Activated B cell treated with CpG ODN at 0.5 μM for 24 hours (primary cell): ENCODE data around the gene DNAJB5. TPM values are rescaled to one million over a fixed set of nuclear protein-coding genes. Genes with fewer than 3 reads are reported as not detected.

Experiments used
- ATAC-seq: fragments of 200-7000 bp; cut with Tn5 transposase; one replicate; pipeline ENCODE4 v1.10.0; 2021; ENCODE audit warnings: low read depth, mild to moderate bottlenecking, moderate library complexity
- CTCF ChIA-PET: fragments of 350-600 bp; sonication (Branson Sonifier 250); formaldehyde crosslinking; loops from one replicate; lab custom pipeline; 2021; ENCODE audit warnings: antibody characterized with exemption; lab: Charles Lee
- POLR2A ChIA-PET: fragments of 350-600 bp; sonication (Branson Sonifier 250); formaldehyde crosslinking; loops from one replicate; lab custom pipeline; 2021; ENCODE audit warnings: antibody characterized with exemption; lab: Charles Lee
- DNase-seq: peaks from one replicate; pipeline ENCODE4 v3.0.0; 2022
- H3K27ac Mint-ChIP-seq: one replicate; pipeline ENCODE4 v1.8.0; 2020; ENCODE audit warnings: mixed read lengths
- H3K27me3 Mint-ChIP-seq: one replicate; pipeline ENCODE4 v1.8.0; 2021; ENCODE audit warnings: mixed read lengths
- H3K36me3 Mint-ChIP-seq: one replicate; pipeline ENCODE4 v1.8.0; 2021; ENCODE audit warnings: low read depth, mixed read lengths
- H3K4me1 Mint-ChIP-seq: one replicate; pipeline ENCODE4 v1.8.0; 2021; ENCODE audit warnings: mixed read lengths
- H3K4me3 Mint-ChIP-seq: one replicate; pipeline ENCODE4 v1.8.0; 2020; ENCODE audit warnings: mild to moderate bottlenecking, mixed read lengths
- H3K9me3 Mint-ChIP-seq: one replicate; pipeline ENCODE4 v1.8.0; 2020; ENCODE audit warnings: mixed read lengths
- CTCF ChIP-seq: fragments of 200-600 bp; IDR thresholded peaks from one replicate; pipeline ENCODE4 v1.8.0; 2022; ENCODE audit warnings: antibody characterized with exemption, mild to moderate bottlenecking
- intact Hi-C: fragments of 100-400 bp; cut with micrococcal nuclease; formaldehyde crosslinking; loops from one replicate; pipeline ENCODE4 v1.15.1; 2024
- total RNA-seq: library from RNA; stranded (reverse); gene quantifications from 2 replicates; pipeline ENCODE4 v1.2.3, GENCODE V29; 2022

The DNAJB5 gene
- total RNA-seq, 1 donor from 2014 or later: 5.4 TPM

- no peak for TF ChIP-seq CTCF
- Mint-ChIP-seq H3K27me3 (peaks cover 2% of the 10 kb centered on the region), H3K9me3 (no peaks in the 10 kb centered on the region), H3K36me3 (peaks cover 11% of the 10 kb centered on the region), H3K4me1 (peaks cover 53% of the 10 kb centered on the region), H3K27ac (peak overlapping the region; percentile 56), H3K4me3 (peak overlapping the region; percentile 24)
- DNase-seq (no peak), ATAC-seq (no peak)
- intact Hi-C loops: no loop called here
- POLR2A ChIA-PET: interaction anchor here (1.9 to 2.2 kb wide), 2 partner anchors 79 kb away, joined by 9 to 10 read pairs; partner anchors contain the start of gene VCP
- CTCF ChIA-PET: no interaction called here
These were observed 2.9 kb downstream of the DNAJB5 start for GRCh38 chr9:34992376-34992951.

GRCh38 chr9:34993502-34994259 lies 4.1 kb downstream of the DNAJB5 start:
- Mint-ChIP-seq H3K27me3 (peaks cover 2% of the 10 kb centered on the region), H3K36me3 (peaks cover 12% of the 10 kb centered on the region), H3K4me3 (peak overlapping the region; percentile 46), H3K27ac (peak overlapping the region; percentile 78), H3K4me1 (peaks cover 54% of the 10 kb centered on the region), H3K9me3 (no peaks in the 10 kb centered on the region)
- no peak for TF ChIP-seq CTCF
- ChIA-PET CTCF (interaction anchor here (1.1 to 1.9 kb wide), 3 partner anchors 9 to 94 kb away, joined by 3 to 13 read pairs (median 7); no protein-coding TSS in a partner anchor), POLR2A (interaction anchor here (0.6 to 2.2 kb wide), 5 partner anchors 8 to 94 kb away, joined by 3 to 10 read pairs (median 3); partner anchors contain the start of gene VCP)
- intact Hi-C loops: no loop called here
- ATAC-seq: no peak
- DNase-seq: no peak

- no peak for TF ChIP-seq CTCF
- Mint-ChIP-seq H3K4me3 (peak overlapping the region; percentile 46), H3K9me3 (no peaks in the 10 kb centered on the region), H3K27me3 (peaks cover 2% of the 10 kb centered on the region), H3K36me3 (peaks cover 10% of the 10 kb centered on the region), H3K4me1 (peaks cover 47% of the 10 kb centered on the region), H3K27ac (peak overlapping the region; percentile 78)
- intact Hi-C loops: no loop called here
- no peak for DNase-seq
- ChIA-PET POLR2A (interaction anchor here (0.6 to 2.2 kb wide), 4 partner anchors 7 to 95 kb away, joined by 3 to 10 read pairs (median 4); partner anchors contain the start of gene VCP), CTCF (interaction anchor here (1.1 to 1.9 kb wide), 3 partner anchors 10 to 95 kb away, joined by 3 to 13 read pairs (median 7); no protein-coding TSS in a partner anchor)
- no peak for ATAC-seq
These were observed 4.8 kb downstream of the DNAJB5 start for GRCh38 chr9:34994260-34994899.

GRCh38 chr9:34994900-34995669 lies 5.5 kb downstream of the DNAJB5 start:
- DNase-seq (no peak), ATAC-seq (no peak)
- ChIA-PET CTCF (interaction anchor here (1.9 kb wide), 1 partner anchor 57 kb away, joined by 13 read pairs; no protein-coding TSS in a partner anchor), POLR2A (interaction anchor here (2.2 kb wide), 1 partner anchor 77 kb away, joined by 10 read pairs; the partner anchor contains the start of gene VCP)
- Mint-ChIP-seq H3K27ac (no peak overlapping the region), H3K4me3 (no peak overlapping the region), H3K4me1 (peaks cover 46% of the 10 kb centered on the region), H3K9me3 (no peaks in the 10 kb centered on the region), H3K36me3 (peaks cover 9% of the 10 kb centered on the region), H3K27me3 (peaks cover 2% of the 10 kb centered on the region)
- TF ChIP-seq CTCF: no peak
- intact Hi-C loops: no loop called here
